ENCODE measurements around the gene KEAP1. TPM values are rescaled to one million over a fixed set of nuclear protein-coding genes. Genes with fewer than 3 reads are reported as not detected.

The KEAP1 gene
- total RNA-seq, 1 experiment from 2014 or later, result 75.2 TPM

DNA sequence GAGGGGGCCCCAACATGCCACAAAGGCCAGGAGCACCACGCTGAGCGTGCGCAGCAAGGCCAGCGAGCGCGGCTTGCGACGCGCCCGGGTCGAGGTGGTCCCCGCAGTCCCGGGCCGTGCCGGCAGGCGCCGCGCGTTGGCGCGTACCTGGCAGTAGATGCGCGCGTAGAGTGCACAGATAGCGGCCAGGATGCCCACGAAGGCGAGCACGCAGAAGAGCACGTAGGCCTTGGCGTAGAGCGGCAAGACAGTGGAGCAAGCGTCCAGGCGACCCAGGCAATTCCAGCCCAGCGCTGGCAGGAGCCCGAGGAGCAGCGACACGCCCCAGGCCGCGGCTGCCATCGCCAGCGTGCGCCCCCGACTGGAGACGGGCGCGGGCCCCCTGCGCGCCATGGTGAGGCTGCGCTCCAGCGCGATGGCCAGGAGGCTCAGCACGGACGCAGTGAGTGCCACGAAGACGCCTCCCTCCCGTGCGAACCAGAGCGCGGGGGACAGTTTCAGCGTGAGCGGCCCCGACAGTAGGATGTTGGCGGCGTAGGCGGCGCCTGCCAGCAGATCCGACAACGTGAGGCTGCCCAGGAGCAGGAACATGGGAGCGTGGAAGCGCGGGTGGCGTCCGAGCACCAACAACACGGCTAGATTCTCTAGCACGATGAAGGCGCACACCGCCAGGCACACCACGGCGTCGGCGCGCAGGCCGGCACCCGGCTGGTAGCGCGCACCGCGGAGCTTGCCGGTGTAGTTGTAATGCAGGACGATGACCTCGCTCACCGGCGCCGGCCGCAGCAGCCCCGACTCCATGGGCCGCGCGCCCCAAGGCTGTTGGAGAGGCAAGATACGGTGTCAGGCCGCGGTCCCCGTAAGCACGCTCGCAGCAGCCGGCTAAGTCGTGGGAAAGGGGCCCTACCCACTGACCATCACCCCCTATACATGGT lies 11.3 kb upstream of the KEAP1 start:
- H3K9me2 ChIP-seq (ENCODE audit: insufficient read depth), result no peaks in the 10 kb centered on the region
- ChIA-PET CTCF (no interaction called here), POLR2A (no interaction called here), RAD21 (ENCODE audit: low non-redundant PET in 1 of 2, low total read pairs in 2 of 2, uncharacterized antibody in 2 of 2, unreplicated experiment in 2 of 2) (no interaction called here)
- no peaks in the 10 kb centered on the region for H3K36me3 ChIP-seq (ENCODE audit: control insufficient read depth in 1 of 2, insufficient read depth in 2 of 2, low read length in 2 of 2)
- no peaks in the 10 kb centered on the region for H3K79me2 ChIP-seq (ENCODE audit: insufficient read depth, low read length)
- H3K4me2 ChIP-seq (ENCODE audit: low read length), result no peak overlapping the region
- H3K4me1 ChIP-seq (ENCODE audit: control insufficient read depth in 1 of 2, insufficient read depth in 2 of 2, low read length in 2 of 2), result peaks cover 15 to 47% of the 10 kb centered on the region in 2 experiments; a peak in 3 of 4 replicates
- DNase-seq (ENCODE audit: low read depth, low spot score) (no peak), ATAC-seq (no peak)
- no peak for TF ChIP-seq POLR2AphosphoS5 (IDR thresholded peaks at IDR 0.05; ENCODE audit: low read depth, low read length)
- no peak for TF ChIP-seq JUND (IDR thresholded peaks at IDR 0.05)
- TF ChIP-seq, protein P1, sequence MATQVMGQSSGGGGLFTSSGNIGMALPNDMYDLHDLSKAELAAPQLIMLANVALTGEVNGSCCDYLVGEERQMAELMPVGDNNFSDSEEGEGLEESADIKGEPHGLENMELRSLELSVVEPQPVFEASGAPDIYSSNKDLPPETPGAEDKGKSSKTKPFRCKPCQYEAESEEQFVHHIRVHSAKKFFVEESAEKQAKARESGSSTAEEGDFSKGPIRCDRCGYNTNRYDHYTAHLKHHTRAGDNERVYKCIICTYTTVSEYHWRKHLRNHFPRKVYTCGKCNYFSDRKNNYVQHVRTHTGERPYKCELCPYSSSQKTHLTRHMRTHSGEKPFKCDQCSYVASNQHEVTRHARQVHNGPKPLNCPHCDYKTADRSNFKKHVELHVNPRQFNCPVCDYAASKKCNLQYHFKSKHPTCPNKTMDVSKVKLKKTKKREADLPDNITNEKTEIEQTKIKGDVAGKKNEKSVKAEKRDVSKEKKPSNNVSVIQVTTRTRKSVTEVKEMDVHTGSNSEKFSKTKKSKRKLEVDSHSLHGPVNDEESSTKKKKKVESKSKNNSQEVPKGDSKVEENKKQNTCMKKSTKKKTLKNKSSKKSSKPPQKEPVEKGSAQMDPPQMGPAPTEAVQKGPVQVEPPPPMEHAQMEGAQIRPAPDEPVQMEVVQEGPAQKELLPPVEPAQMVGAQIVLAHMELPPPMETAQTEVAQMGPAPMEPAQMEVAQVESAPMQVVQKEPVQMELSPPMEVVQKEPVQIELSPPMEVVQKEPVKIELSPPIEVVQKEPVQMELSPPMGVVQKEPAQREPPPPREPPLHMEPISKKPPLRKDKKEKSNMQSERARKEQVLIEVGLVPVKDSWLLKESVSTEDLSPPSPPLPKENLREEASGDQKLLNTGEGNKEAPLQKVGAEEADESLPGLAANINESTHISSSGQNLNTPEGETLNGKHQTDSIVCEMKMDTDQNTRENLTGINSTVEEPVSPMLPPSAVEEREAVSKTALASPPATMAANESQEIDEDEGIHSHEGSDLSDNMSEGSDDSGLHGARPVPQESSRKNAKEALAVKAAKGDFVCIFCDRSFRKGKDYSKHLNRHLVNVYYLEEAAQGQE (IDR thresholded peaks at IDR 0.05; ENCODE audit: low read depth), result no peak
- TF ChIP-seq EZH2phosphoT487 (IDR thresholded peaks at IDR 0.05; ENCODE audit: borderline replicate concordance), result no peak
- TF ChIP-seq RAD21 (IDR thresholded peaks at IDR 0.05; ENCODE audit: low read depth), result no peak
- no peaks in the 10 kb centered on the region for H4K20me1 ChIP-seq (ENCODE audit: insufficient read depth)
- H3K27me3 ChIP-seq (ENCODE audit: insufficient read depth, low read length), result no peaks in the 10 kb centered on the region
- no peak overlapping the region for H2AFZ ChIP-seq (ENCODE audit: low read depth, low read length, poor library complexity, severe bottlenecking)
- intact Hi-C loops (cut with micrococcal nuclease), result no loop called here
- no peak overlapping the region for H3K4me3 ChIP-seq (replicated peaks in 1 of 2; ENCODE audit: low read depth in 1 of 2, low read length in 2 of 2)
- no peak overlapping the region for H3K9ac ChIP-seq (ENCODE audit: low read length)
- H3K27ac ChIP-seq (ENCODE audit: low read depth, low read length), result no peak overlapping the region
- no TSS peak for BruUV-seq (replicated peaks)
- no peaks in the 10 kb centered on the region for H3K9me3 ChIP-seq (ENCODE audit: control insufficient read depth in 1 of 2, insufficient read depth in 1 of 2, low read depth in 1 of 2, low read length in 2 of 2)
